HepG2 (cell line): ENCODE data around the gene TRNP1. TPM values are rescaled to one million over a fixed set of nuclear protein-coding genes. Genes with fewer than 3 reads are reported as not detected.
A peak's percentile ranks its signal among the peaks of the same experiment; 100 is the strongest.

Experiments
- ATAC-seq: fragments of 200-7000 bp; cut with Tn5 transposase; 3 replicates; pipeline ENCODE4 v1.9.1; 2020; ENCODE audit warnings: mild to moderate bottlenecking, moderate library complexity
- BruUV-seq: library from RNA; stranded (reverse); fragments of 400-500 nt; replicated peaks from 2 replicates; lab custom pipeline; 2021; lab: Mats Ljungman, UMichigan
- CTCF ChIA-PET: fragments of 300-600 bp; formaldehyde crosslinking; extraction: SDS; loops from one replicate; lab custom pipeline; 2021; ENCODE audit warnings: low total read pairs, inconsistent platforms, low intra/inter-chr PET ratio; lab: Yijun Ruan, JAX
- POLR2A ChIA-PET: fragments of 350-600 bp; sonication (Branson Sonifier 250); formaldehyde crosslinking; loops from one replicate; lab custom pipeline; 2020; ENCODE audit warnings: antibody characterized with exemption, inconsistent platforms; lab: Yijun Ruan, JAX
- DNase-seq: peaks from one replicate; pipeline ENCODE4 v3.0.0-alpha.2; 2015; ENCODE audit warnings: low spot score
- FAIRE-seq: peaks from 3 replicates; lab custom pipeline; 2011; peaks lifted over from hg19 to GRCh38; lab: Jason Lieb, UNC
- H2AFZ ChIP-seq: one replicate; pipeline ENCODE4 v1.6.1; 2011; ENCODE audit warnings: low read length, inconsistent platforms
- H3K27ac ChIP-seq: fragments of 300-600 bp; 3 replicates; pipeline ENCODE4 v1.8.0; 2011; ENCODE audit warnings: mixed run types, mild to moderate bottlenecking, mixed read lengths, low read length, inconsistent platforms; ENCODE audit not compliant: insufficient read depth; ENCODE audit errors: extremely low read length
- H3K27me3 ChIP-seq, 2 experiments: fragments of 200-600 bp in 1 of 2; 2 replicates in 1 of 2; 3 replicates in 1 of 2; pipeline versions ENCODE4 v1.6.0 to v1.8.0; 2011; ENCODE audit warnings: low read length in 2 of 2, mild to moderate bottlenecking in 2 of 2, moderate library complexity in 2 of 2, inconsistent platforms in 1 of 2; ENCODE audit not compliant: insufficient read depth in 2 of 2, control insufficient read depth in 1 of 2
- H3K36me3 ChIP-seq, 2 experiments: fragments of 200-600 bp in 1 of 2; replicated peaks in 1 of 2; 2 replicates in 1 of 2; 3 replicates in 1 of 2; pipeline versions ENCODE4 v1.5.1 to v1.8.0; 2011; ENCODE audit warnings: low read length in 2 of 2, inconsistent platforms in 1 of 2; ENCODE audit not compliant: insufficient read depth in 2 of 2, control insufficient read depth in 1 of 2
- H3K4me1 ChIP-seq: 2 replicates; pipeline ENCODE4 v1.5.1; 2012; ENCODE audit warnings: low read length, inconsistent platforms; ENCODE audit not compliant: insufficient read depth
- H3K4me2 ChIP-seq: 2 replicates; pipeline ENCODE4 v1.6.0; 2011; ENCODE audit warnings: low read depth, low read length, inconsistent platforms
- H3K4me3 ChIP-seq, 3 experiments: fragments of 200-600 bp in 1 of 3; sonication (generic), shearing (Covaris generic) in 1 of 3; replicated peaks in 1 of 3; 2 replicates each; pipeline ENCODE4 v1.5.1; 2011 to 2016; ENCODE audit warnings: low read length in 3 of 3, inconsistent platforms in 2 of 3, low read depth in 2 of 3, mild to moderate bottlenecking in 2 of 3, control low read depth in 1 of 3, mixed read lengths in 1 of 3; ENCODE audit not compliant: insufficient read depth in 1 of 3
- H3K79me2 ChIP-seq: one replicate; pipeline ENCODE4 v1.6.1; 2011; ENCODE audit warnings: low read length, inconsistent platforms; ENCODE audit not compliant: insufficient read depth
- H3K9ac ChIP-seq: 2 replicates; pipeline ENCODE4 v1.6.0; 2011; ENCODE audit warnings: mild to moderate bottlenecking, low read depth, low read length, inconsistent platforms; ENCODE audit not compliant: insufficient read depth
- H3K9me3 ChIP-seq: 2 replicates; pipeline ENCODE4 v1.5.1; 2012; ENCODE audit warnings: mild to moderate bottlenecking, low read length
- H4K20me1 ChIP-seq: 2 replicates; pipeline ENCODE4 v1.6.0; 2011; ENCODE audit warnings: inconsistent platforms, mild to moderate bottlenecking, low read length, moderate library complexity; ENCODE audit not compliant: insufficient read depth
- AGO1 ChIP-seq: fragments of 200-400 bp; formaldehyde crosslinking; IDR thresholded peaks from 2 replicates; pipeline ENCODE4 v1.6.1; 2017; ENCODE audit warnings: mild to moderate bottlenecking, low read depth, low read length, moderate library complexity; ENCODE audit not compliant: poor library complexity, severe bottlenecking
- FOXP4 ChIP-seq: sonication (generic); formaldehyde crosslinking; IDR thresholded peaks from 2 replicates; pipeline ENCODE4 v1.4.0; 2020; ENCODE audit warnings: missing genetic modification reagents
- KLF9 ChIP-seq: IDR thresholded peaks from 2 replicates; pipeline ENCODE4 v1.6.1; 2016; ENCODE audit warnings: low read depth
- MXD3 ChIP-seq: IDR thresholded peaks from 2 replicates; pipeline ENCODE4 v1.6.1; 2016; ENCODE audit warnings: mild to moderate bottlenecking, missing biosample characterization, missing genetic modification reagents
- NFKB2 ChIP-seq: sonication (generic); formaldehyde crosslinking; IDR thresholded peaks from 2 replicates; pipeline ENCODE4 v1.4.0; 2020; ENCODE audit warnings: missing genetic modification reagents, borderline replicate concordance
- NR2F2 ChIP-seq: IDR thresholded peaks from 2 replicates; pipeline ENCODE4 v1.6.1; 2012; ENCODE audit warnings: low read depth, inconsistent platforms, borderline replicate concordance
- SNAI1 ChIP-seq: sonication (generic); formaldehyde crosslinking; IDR thresholded peaks from 2 replicates; pipeline ENCODE4 v1.5.0; 2020; ENCODE audit warnings: mild to moderate bottlenecking, missing genetic modification reagents, borderline replicate concordance
- SP4 ChIP-seq: sonication (generic); formaldehyde crosslinking; IDR thresholded peaks from 2 replicates; pipeline ENCODE4 v1.8.1; 2023; ENCODE audit warnings: mild to moderate bottlenecking, missing genetic modification reagents
- SRSF9 ChIP-seq: fragments of 200-400 bp; formaldehyde crosslinking; IDR thresholded peaks from 2 replicates; pipeline ENCODE4 v1.6.1; 2018; ENCODE audit warnings: borderline replicate concordance, mild to moderate bottlenecking, low read depth, low read length; ENCODE audit not compliant: insufficient read depth, poor library complexity, severe bottlenecking
- TOE1 ChIP-seq: sonication (generic); formaldehyde crosslinking; IDR thresholded peaks from 2 replicates; pipeline ENCODE4 v1.4.0; 2020; ENCODE audit warnings: mild to moderate bottlenecking, missing genetic modification reagents
- ZFP82 ChIP-seq: sonication (generic); formaldehyde crosslinking; IDR thresholded peaks from 2 replicates; pipeline ENCODE4 v1.5.1; 2020; ENCODE audit warnings: mild to moderate bottlenecking, missing genetic modification reagents, borderline replicate concordance
- ZKSCAN1 ChIP-seq: fragments of 150-350 bp; IDR thresholded peaks from 2 replicates; pipeline ENCODE4 v1.6.1; 2014; ENCODE audit warnings: low read length
- ZNF24 ChIP-seq: fragments of 450-650 bp; IDR thresholded peaks from 2 replicates; pipeline ENCODE4 v1.6.1; 2017; ENCODE audit warnings: antibody characterized with exemption, mild to moderate bottlenecking
- ZNF263 ChIP-seq: sonication (generic); formaldehyde crosslinking; IDR thresholded peaks from 2 replicates; pipeline ENCODE4 v1.4.0; 2020; ENCODE audit warnings: missing genetic modification reagents
- ZNF335 ChIP-seq: sonication (generic); formaldehyde crosslinking; IDR thresholded peaks from 2 replicates; pipeline ENCODE4 v1.4.0; 2020; ENCODE audit warnings: missing genetic modification reagents
- ZNF441 ChIP-seq: sonication (generic); formaldehyde crosslinking; IDR thresholded peaks from 2 replicates; pipeline ENCODE4 v1.7.0; 2021; ENCODE audit warnings: missing genetic modification reagents, borderline replicate concordance
- WGBS: methylation state at CpG from one replicate; pipeline ENCODE4 v1.1.6; 2017; ENCODE audit warnings: low lambda C conversion rate; 5-methylcytosine and 5-hydroxymethylcytosine counted together
- in situ Hi-C: cut with HindIII; loops from 2 replicates; pipeline ENCODE4 v1.10.0; 2017; ENCODE audit warnings: low pct_unique_long_range_greater_than_20kb; ENCODE audit not compliant: extremely low pct_ligation_motif_present
- intact Hi-C: fragments of 100-400 bp; cut with micrococcal nuclease; formaldehyde crosslinking; loops from one replicate; pipeline ENCODE4 v1.10.0; 2022; ENCODE audit not compliant: unreplicated experiment
- polyA plus RNA-seq, 8 experiments: library from polyadenylated mRNA; depleted of rRNA in 3 of 8; stranded (reverse) in 7 of 8; unstranded in 1 of 8; fragments of >200 nt; fragmentation: Illumina TruSeq in 4 of 8; extraction: Trizol in 4 of 8; gene quantifications; 2 replicates each; pipeline versions ENCODE4 v1.2.1 to v1.2.3, GENCODE V29; 2011 to 2016; ENCODE audit warnings: low read depth in 4 of 8, missing spikeins in 1 of 8, mixed read lengths in 1 of 8; ENCODE audit not compliant: insufficient read depth in 1 of 8
- total RNA-seq, 5 experiments: library from RNA; depleted of rRNA; stranded (reverse); fragments of >200 nt; fragmentation: Illumina TruSeq; extraction: Trizol; gene quantifications; 2 replicates each; pipeline ENCODE4 v1.2.3, GENCODE V29; 2016; ENCODE audit warnings: low read depth in 1 of 5
- TF ChIP-seq, protein P1 (sequence below): sonication (generic); formaldehyde crosslinking; IDR thresholded peaks from 2 replicates; pipeline ENCODE4 v1.4.0; 2020; ENCODE audit warnings: missing genetic modification reagents
- TF ChIP-seq, protein P2 (sequence below): IDR thresholded peaks from 2 replicates; pipeline ENCODE4 v1.6.1; 2016; ENCODE audit warnings: low read depth, control low read depth
- TF ChIP-seq, protein P3 (sequence below): sonication (generic); formaldehyde crosslinking; IDR thresholded peaks from 2 replicates; pipeline ENCODE4 v1.5.0; 2020; ENCODE audit warnings: mild to moderate bottlenecking, low read depth, missing genetic modification reagents, borderline replicate concordance

TRNP1 gene
- total and polyA plus RNA-seq, 2 of the 13 experiments (the other 11 are each of a cell fraction or from before 2014, with no cell fraction given) = 42.0 to 158 TPM

DNA sequence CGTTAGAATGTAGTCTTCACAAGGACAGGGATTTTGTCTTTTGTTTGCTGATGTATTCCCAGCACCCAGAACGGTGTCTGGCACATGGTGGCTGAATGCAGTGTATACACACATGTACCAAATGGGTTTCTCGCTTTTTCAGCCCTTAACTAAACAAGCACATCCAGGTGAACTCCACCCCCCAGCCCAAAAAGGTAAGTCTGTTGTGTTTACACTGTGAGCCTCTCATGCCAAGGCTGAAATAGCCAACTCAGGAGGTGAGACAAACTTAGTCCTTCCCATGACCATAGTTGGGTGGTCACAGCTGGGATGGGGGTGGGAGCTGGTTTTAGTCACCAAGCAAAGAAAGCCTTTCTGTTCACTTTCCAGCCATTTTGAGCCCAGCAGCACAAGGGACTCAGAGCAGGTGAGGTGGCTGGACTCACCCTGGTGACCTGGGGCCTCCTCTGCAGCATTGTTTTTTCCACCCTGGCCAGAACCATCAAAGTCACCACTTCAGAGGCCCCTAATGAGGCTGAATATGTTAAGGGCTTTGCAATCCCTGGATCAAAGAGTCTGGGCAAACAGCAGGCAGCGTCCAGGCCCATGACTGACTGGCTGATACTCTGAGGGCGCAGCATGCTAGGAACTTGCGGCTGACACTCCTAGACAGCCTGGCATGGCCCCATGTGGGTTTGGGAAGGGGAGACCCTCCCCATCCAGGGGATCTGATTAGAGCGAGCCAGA, 10.4 kb downstream of the TRNP1 start:
- Histone ChIP-seq H3K27ac (no peak overlapping the region), H3K36me3 (no peaks in the 10 kb centered on the region), H3K79me2 (no peaks in the 10 kb centered on the region), H3K9ac (no peak overlapping the region), H4K20me1 (peaks cover 30% of the 10 kb centered on the region), H3K27me3 (no peaks in the 10 kb centered on the region), H2AFZ (no peak overlapping the region), H3K4me2 (peak overlapping the region; percentile 64), H3K4me3 (peak overlapping the region in 1 of 3 experiments; percentile 32; a peak in 1 of 6 replicates), H3K4me1 (peaks cover 63% of the 10 kb centered on the region), H3K9me3 (no peaks in the 10 kb centered on the region)
- in situ Hi-C loops = no loop called here
- BruUV-seq = no TSS peak
- ATAC-seq = peak; percentile 41
- POLR2A ChIA-PET = interaction anchor here (1.3 to 12.9 kb wide), 4 partner anchors 9 to 90 kb away, joined by 8 to 253 read pairs (median 9); partner anchors contain the start of genes NR0B2 and TENT5B
- FAIRE-seq = peak; percentile 63
- intact Hi-C loops = no loop called here
- CTCF ChIA-PET = no interaction called here
- DNase-seq = peak; percentile 85
- WGBS = 20% methylated on average over 3 of the region's 7 CpGs
- TF ChIP-seq, protein P1, sequence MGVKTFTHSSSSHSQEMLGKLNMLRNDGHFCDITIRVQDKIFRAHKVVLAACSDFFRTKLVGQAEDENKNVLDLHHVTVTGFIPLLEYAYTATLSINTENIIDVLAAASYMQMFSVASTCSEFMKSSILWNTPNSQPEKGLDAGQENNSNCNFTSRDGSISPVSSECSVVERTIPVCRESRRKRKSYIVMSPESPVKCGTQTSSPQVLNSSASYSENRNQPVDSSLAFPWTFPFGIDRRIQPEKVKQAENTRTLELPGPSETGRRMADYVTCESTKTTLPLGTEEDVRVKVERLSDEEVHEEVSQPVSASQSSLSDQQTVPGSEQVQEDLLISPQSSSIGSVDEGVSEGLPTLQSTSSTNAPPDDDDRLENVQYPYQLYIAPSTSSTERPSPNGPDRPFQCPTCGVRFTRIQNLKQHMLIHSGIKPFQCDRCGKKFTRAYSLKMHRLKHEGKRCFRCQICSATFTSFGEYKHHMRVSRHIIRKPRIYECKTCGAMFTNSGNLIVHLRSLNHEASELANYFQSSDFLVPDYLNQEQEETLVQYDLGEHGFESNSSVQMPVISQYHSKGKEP (CRISPR knock-in tag) = no peak
- TF ChIP-seq ZNF24 = no peak
- peak; percentile 61; the same call in 1 of the 2 replicates for TF ChIP-seq FOXP4 (CRISPR knock-in tag)
- TF ChIP-seq ZNF335 (CRISPR knock-in tag) = no peak
- TF ChIP-seq MXD3 (CRISPR knock-in tag) = no peak
- TF ChIP-seq ZFP82 = no peak
- TF ChIP-seq ZNF263 (CRISPR knock-in tag) = no peak
- no peak for TF ChIP-seq SRSF9
- no peak for TF ChIP-seq TOE1 (CRISPR knock-in tag)
- no peak for TF ChIP-seq SP4
- TF ChIP-seq, protein P2, sequence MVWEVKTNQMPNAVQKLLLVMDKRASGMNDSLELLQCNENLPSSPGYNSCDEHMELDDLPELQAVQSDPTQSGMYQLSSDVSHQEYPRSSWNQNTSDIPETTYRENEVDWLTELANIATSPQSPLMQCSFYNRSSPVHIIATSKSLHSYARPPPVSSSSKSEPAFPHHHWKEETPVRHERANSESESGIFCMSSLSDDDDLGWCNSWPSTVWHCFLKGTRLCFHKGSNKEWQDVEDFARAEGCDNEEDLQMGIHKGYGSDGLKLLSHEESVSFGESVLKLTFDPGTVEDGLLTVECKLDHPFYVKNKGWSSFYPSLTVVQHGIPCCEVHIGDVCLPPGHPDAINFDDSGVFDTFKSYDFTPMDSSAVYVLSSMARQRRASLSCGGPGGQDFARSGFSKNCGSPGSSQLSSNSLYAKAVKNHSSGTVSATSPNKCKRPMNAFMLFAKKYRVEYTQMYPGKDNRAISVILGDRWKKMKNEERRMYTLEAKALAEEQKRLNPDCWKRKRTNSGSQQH = no peak
- TF ChIP-seq, protein P3, sequence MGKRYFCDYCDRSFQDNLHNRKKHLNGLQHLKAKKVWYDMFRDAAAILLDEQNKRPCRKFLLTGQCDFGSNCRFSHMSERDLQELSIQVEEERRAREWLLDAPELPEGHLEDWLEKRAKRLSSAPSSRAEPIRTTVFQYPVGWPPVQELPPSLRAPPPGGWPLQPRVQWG (CRISPR knock-in tag) = 0 out of 2 replicates have a peak, but pooled peaks have one; percentile 41
- peak; percentile 76; the same call in 1 of the 2 replicates for TF ChIP-seq NR2F2
- TF ChIP-seq ZKSCAN1 = no peak
- peak; percentile 58 for TF ChIP-seq AGO1
- TF ChIP-seq NFKB2 (CRISPR knock-in tag) = no peak
- no peak for TF ChIP-seq SNAI1 (CRISPR knock-in tag)
- TF ChIP-seq ZNF441 (CRISPR knock-in tag) = no peak
- no peak for TF ChIP-seq KLF9
